PFSK-1 (cell line): ENCODE results near the gene MYO1E.

Source experiments
- SIN3A ChIP-seq: IDR thresholded peaks from 2 replicates; pipeline ENCODE4 v1.6.1; 2012; ENCODE audit warnings: mild to moderate bottlenecking, low read length, moderate library complexity, borderline replicate concordance; ENCODE audit not compliant: insufficient read depth
- TAF1 ChIP-seq: IDR thresholded peaks from 2 replicates; pipeline ENCODE4 v1.6.1; 2012; ENCODE audit warnings: low read length, control low read depth, borderline replicate concordance; ENCODE audit not compliant: insufficient read depth

DNA sequence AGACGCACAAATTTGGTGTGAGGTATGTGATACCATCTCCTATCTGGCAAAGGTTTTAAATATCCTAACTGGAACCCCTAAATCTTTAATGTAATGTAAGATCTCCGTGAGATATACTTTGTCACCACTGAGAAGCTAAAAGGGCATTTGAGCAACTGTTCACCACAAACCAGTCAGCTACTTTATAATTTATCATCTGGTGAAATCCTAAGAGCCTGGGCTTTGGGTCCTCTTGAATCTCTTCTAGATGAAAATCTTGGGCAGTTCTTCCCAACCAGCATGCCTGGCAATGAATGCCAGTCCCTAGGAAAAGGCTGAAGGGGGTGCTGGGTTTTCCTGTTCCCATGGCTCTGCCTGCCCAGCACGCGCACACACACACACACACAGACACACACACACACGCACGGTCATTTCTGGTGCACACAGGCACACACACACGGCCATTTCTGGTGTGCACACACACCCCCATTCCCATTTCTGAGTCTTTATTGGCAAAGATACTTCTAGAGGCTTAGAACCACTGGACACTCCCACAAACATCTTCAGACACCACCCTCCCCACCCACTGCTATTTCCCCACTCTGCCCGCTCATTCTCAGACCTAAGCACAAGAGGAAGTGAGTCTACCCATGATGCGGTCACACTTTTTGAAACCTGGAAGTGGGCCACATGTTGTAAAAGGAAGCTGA lies 72.6 kb downstream of the MYO1E start:
- no peak for TF ChIP-seq TAF1
- TF ChIP-seq SIN3A, result no peak
